ENCODE results near the gene ACTRT1. TPM values are rescaled to one million over a fixed set of nuclear protein-coding genes. Genes with fewer than 3 reads are reported as not detected.

The ACTRT1 gene
- total RNA-seq: not detected

- ChIA-PET POLR2A (no interaction called here), CTCF (no interaction called here)
Observed at GRCh38 chrX:128052303-128052702, at the start of gene ACTRT1. TSS of gene ACTRT1 (minus strand) at chrX:128052403. CDS start at chrX:128052206, 197 bp downstream.

GRCh38 chrX:128078545-128078944 lies 26.3 kb upstream of the ACTRT1 start:
- POLR2A ChIA-PET: no interaction called here

GRCh38 chrX:128057421-128057820 lies 5.2 kb upstream of the ACTRT1 start:
- CTCF ChIA-PET: no interaction called here

More at GRCh38 chrX:128078545-128078944, 26.3 kb upstream of the ACTRT1 start:
- CTCF ChIA-PET: no interaction called here

GRCh38 chrX:128051526-128051925 lies 677 bp downstream of the ACTRT1 start:
- ChIA-PET CTCF (no interaction called here), POLR2A (no interaction called here)

More at GRCh38 chrX:128057421-128057820, 5.2 kb upstream of the ACTRT1 start:
- POLR2A ChIA-PET: no interaction called here

- POLR2A ChIA-PET: no interaction called here
- CTCF ChIA-PET: no interaction called here
Observed at GRCh38 chrX:128035318-128035717, 16.9 kb downstream of the ACTRT1 start.

- CTCF ChIA-PET: no interaction called here
- POLR2A ChIA-PET: no interaction called here
Observed at GRCh38 chrX:128021566-128021965, 30.6 kb downstream of the ACTRT1 start.

- POLR2A ChIA-PET: no interaction called here
Observed at GRCh38 chrX:128020701-128021100, 31.5 kb downstream of the ACTRT1 start.

GRCh38 chrX:128019218-128019617 lies 33.0 kb downstream of the ACTRT1 start:
- ChIA-PET CTCF (no interaction called here), POLR2A (no interaction called here)

More at GRCh38 chrX:128020701-128021100, 31.5 kb downstream of the ACTRT1 start:
- CTCF ChIA-PET: no interaction called here

- ChIA-PET POLR2A (no interaction called here), CTCF (no interaction called here)
Observed at GRCh38 chrX:128012015-128012414, 40.2 kb downstream of the ACTRT1 start.

- CTCF ChIA-PET: no interaction called here
- POLR2A ChIA-PET: no interaction called here
Observed at GRCh38 chrX:128007882-128008281, 44.3 kb downstream of the ACTRT1 start.

All from activated CD8-positive, alpha-beta memory T cell treated with anti-CD3 and anti-CD28 coated beads for 36 hours (primary cell).